ENCODE measurements around the gene CHPT1. TPM values are rescaled to one million over a fixed set of nuclear protein-coding genes. Genes with fewer than 3 reads are reported as not detected.

The CHPT1 gene
- total and polyA plus RNA-seq, 2 of the 13 experiments (the other 11 are each of a cell fraction or from before 2014, with no cell fraction given): 117 to 178 TPM

- TF ChIP-seq, protein P1, sequence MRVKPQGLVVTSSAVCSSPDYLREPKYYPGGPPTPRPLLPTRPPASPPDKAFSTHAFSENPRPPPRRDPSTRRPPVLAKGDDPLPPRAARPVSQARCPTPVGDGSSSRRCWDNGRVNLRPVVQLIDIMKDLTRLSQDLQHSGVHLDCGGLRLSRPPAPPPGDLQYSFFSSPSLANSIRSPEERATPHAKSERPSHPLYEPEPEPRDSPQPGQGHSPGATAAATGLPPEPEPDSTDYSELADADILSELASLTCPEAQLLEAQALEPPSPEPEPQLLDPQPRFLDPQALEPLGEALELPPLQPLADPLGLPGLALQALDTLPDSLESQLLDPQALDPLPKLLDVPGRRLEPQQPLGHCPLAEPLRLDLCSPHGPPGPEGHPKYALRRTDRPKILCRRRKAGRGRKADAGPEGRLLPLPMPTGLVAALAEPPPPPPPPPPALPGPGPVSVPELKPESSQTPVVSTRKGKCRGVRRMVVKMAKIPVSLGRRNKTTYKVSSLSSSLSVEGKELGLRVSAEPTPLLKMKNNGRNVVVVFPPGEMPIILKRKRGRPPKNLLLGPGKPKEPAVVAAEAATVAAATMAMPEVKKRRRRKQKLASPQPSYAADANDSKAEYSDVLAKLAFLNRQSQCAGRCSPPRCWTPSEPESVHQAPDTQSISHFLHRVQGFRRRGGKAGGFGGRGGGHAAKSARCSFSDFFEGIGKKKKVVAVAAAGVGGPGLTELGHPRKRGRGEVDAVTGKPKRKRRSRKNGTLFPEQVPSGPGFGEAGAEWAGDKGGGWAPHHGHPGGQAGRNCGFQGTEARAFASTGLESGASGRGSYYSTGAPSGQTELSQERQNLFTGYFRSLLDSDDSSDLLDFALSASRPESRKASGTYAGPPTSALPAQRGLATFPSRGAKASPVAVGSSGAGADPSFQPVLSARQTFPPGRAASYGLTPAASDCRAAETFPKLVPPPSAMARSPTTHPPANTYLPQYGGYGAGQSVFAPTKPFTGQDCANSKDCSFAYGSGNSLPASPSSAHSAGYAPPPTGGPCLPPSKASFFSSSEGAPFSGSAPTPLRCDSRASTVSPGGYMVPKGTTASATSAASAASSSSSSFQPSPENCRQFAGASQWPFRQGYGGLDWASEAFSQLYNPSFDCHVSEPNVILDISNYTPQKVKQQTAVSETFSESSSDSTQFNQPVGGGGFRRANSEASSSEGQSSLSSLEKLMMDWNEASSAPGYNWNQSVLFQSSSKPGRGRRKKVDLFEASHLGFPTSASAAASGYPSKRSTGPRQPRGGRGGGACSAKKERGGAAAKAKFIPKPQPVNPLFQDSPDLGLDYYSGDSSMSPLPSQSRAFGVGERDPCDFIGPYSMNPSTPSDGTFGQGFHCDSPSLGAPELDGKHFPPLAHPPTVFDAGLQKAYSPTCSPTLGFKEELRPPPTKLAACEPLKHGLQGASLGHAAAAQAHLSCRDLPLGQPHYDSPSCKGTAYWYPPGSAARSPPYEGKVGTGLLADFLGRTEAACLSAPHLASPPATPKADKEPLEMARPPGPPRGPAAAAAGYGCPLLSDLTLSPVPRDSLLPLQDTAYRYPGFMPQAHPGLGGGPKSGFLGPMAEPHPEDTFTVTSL (CRISPR knock-in tag; IDR thresholded peaks at IDR 0.05; ENCODE audit: borderline replicate concordance): no peak
- TF ChIP-seq SALL1 (CRISPR knock-in tag; IDR thresholded peaks at IDR 0.05) (peak; percentile 53), HOXA3 (CRISPR knock-in tag; IDR thresholded peaks at IDR 0.05) (peak; percentile 76), IKZF4 (CRISPR knock-in tag; IDR thresholded peaks at IDR 0.05; ENCODE audit: borderline replicate concordance, low read depth, not compliant biosample characterization) (no peak), GABPB1 (CRISPR knock-in tag; IDR thresholded peaks at IDR 0.05) (peak; percentile 38), CEBPG (CRISPR knock-in tag; IDR thresholded peaks at IDR 0.05) (peak; percentile 44; the same call in 1 of the 2 replicates), ZBTB38 (CRISPR knock-in tag; IDR thresholded peaks at IDR 0.05) (no peak), ZNF382 (CRISPR knock-in tag; IDR thresholded peaks at IDR 0.05; ENCODE audit: borderline replicate concordance) (no peak), ZFYVE20 (CRISPR knock-in tag; IDR thresholded peaks at IDR 0.05; ENCODE audit: borderline replicate concordance, low read depth) (no peak), IKZF5 (CRISPR knock-in tag; IDR thresholded peaks at IDR 0.05) (peak; percentile 52; the same call in 1 of the 2 replicates), MBNL3 (CRISPR knock-in tag; conservative IDR thresholded peaks at IDR 0.05) (no peak), ZSCAN22 (CRISPR knock-in tag; IDR thresholded peaks at IDR 0.05) (no peak), SRSF1 (optimal IDR thresholded peaks at IDR 0.05; ENCODE audit: low read depth, low read length) (no peak), NAIF1 (CRISPR knock-in tag; IDR thresholded peaks at IDR 0.05; ENCODE audit: borderline replicate concordance) (no peak), SP4 (CRISPR knock-in tag; IDR thresholded peaks at IDR 0.05) (no peak), HDAC6 (IDR thresholded peaks at IDR 0.05; ENCODE audit: low read depth, low read length) (no peak)
- TF ChIP-seq, protein P2, sequence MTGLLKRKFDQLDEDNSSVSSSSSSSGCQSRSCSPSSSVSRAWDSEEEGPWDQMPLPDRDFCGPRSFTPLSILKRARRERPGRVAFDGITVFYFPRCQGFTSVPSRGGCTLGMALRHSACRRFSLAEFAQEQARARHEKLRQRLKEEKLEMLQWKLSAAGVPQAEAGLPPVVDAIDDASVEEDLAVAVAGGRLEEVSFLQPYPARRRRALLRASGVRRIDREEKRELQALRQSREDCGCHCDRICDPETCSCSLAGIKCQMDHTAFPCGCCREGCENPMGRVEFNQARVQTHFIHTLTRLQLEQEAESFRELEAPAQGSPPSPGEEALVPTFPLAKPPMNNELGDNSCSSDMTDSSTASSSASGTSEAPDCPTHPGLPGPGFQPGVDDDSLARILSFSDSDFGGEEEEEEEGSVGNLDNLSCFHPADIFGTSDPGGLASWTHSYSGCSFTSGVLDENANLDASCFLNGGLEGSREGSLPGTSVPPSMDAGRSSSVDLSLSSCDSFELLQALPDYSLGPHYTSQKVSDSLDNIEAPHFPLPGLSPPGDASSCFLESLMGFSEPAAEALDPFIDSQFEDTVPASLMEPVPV (CRISPR knock-in tag; IDR thresholded peaks at IDR 0.05): no peak
- TF ChIP-seq, protein P3, sequence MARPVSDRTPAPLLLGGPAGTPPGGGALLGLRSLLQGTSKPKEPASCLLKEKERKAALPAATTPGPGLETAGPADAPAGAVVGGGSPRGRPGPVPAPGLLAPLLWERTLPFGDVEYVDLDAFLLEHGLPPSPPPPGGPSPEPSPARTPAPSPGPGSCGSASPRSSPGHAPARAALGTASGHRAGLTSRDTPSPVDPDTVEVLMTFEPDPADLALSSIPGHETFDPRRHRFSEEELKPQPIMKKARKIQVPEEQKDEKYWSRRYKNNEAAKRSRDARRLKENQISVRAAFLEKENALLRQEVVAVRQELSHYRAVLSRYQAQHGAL (CRISPR knock-in tag; IDR thresholded peaks at IDR 0.05; ENCODE audit: not compliant biosample characterization): no peak
- TF ChIP-seq, protein P4, sequence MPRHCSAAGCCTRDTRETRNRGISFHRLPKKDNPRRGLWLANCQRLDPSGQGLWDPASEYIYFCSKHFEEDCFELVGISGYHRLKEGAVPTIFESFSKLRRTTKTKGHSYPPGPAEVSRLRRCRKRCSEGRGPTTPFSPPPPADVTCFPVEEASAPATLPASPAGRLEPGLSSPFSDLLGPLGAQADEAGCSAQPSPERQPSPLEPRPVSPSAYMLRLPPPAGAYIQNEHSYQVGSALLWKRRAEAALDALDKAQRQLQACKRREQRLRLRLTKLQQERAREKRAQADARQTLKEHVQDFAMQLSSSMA (CRISPR knock-in tag; IDR thresholded peaks at IDR 0.05): 0 out of 2 replicates have a peak, but pooled peaks have one; percentile 14
Measured at GRCh38 chr12:101697197-101697929, at the start of gene CHPT1 (continued).
